ENCODE data around the gene NPLOC4.

Gene NPLOC4

DNA sequence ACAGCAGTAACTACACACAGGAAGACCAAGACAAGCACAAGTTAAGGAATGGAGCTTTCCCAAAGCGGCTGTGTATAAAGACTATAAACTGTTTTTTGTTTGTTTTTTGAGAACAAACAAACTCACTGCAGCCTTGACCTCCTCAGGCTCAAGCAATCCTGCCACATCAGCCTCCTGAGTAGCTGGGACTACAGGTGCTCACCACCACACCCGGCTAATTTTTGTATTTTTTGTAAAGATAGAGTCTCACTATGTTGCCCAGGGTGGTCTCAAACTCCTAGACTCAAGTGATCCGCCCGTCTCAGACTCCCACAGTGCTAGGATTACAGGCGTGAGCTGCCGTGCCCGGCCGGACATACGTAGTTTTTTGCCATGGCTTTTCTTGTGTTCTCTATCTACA is 23.5 kb upstream of the NPLOC4 start:
- DNase-seq = no peak

DNA sequence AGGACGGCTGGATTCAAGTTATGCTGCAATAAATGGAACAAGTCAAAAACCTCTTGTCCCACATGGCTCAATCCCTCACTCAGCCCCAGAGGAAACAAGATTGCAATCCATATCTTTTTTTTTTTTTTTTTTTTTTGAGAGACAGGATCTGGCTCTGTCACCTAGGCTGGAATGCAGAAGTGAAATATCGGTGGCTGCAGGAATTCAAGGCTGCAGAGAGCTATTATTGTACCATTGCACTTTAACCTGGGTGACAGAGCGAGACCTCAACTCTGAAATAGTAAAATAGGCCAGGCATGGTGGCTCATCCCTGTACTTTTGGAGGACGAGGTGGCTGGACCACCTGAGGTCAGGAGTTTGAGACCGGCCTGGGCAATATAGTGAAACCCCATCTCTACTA is 22.1 kb upstream of the NPLOC4 start:
- no peak for DNase-seq

DNA sequence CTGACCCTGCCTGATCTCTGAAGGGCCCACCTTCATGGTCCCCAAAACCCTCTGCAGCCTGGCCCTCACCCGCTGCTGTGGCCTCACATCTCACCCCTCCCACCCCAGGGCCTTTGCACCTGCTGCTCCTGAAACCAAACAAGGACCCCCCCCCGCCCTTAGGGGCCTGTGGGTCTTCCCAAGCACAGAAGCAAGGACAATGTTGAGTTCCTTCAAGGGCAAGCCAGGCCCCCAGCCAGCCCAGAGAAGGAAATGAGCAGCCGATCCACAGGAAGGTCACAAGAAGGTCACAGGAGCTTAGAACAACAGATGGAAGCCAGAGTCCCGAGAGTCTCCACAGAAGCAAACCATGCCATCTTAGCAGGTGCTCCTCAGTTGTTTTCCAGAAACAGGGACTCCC is 19.9 kb upstream of the NPLOC4 start:
- DNase-seq = no peak

DNA sequence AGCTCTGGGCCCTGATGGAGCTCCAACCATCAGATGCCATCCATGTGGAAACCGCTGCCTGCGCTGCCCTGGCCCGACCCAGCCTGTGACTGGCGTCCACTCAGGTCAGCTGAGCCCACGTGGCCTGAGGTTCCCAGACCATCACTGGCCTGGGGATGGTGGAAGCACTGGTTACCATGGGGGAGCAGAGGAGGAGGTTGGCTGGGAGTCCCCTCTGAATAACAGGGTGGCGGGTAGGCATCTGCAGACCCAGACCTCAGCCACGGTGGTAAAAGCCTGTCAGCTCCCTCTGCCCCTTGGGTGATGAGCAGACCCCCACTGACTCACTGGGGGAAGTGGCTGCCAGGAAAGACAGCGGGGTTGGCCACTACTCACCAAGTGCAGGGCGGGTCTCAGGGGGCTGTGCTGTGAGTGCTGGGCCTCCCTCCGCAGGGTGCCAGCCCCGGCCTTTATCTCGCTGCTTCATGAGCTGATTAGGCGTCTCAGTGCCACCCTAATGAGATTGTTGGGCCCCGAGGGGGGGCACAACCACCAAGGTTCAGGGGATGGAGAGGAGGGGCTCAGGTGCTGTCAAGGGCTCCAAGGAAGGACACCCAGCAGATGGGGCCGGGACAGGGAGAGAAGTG is 19.3 kb upstream of the NPLOC4 start, which contains the start of gene PDE6G:
TSS of gene PDE6G (minus strand) at position 425 of the 626 bp plus-strand sequence. CDS start 3,237 bp downstream, outside the sequence.
- no peak for DNase-seq

DNA sequence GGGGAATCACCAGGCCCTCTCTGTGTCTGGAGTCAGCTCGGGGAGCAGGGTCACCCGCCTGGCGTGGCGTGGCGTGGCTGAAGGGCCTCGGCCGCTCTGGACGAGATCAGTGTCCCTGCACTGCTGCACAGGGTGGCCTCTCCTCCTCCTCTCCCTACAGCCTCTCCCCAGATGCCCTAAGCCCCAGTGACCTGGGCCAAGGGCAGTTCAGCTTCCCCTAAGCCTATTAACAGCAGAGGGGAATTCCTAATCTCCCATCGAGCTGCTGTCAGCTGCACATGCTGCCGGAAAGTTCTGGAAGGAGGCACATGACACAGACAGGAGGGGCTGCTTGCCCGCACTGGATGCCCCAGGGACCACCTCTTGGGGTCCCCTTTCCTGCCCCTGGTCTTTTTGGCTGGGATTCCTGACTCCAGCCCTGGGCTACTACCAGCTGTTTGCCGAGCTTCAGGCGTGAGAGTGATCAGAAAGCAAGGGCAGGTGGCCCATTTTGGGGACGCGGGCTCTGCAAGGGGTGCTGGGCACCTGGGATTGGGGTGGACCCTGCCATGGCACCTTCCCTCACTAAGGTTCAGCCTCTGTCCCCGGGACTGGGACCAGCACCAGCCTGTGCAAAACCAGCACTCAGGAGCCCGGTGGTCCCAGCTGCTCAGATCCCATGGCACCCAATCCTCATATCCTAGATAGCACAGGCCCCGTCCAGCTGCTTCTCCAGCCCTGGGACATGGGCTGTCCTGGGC is 18.6 kb upstream of the NPLOC4 start:
- no peak for DNase-seq

DNA sequence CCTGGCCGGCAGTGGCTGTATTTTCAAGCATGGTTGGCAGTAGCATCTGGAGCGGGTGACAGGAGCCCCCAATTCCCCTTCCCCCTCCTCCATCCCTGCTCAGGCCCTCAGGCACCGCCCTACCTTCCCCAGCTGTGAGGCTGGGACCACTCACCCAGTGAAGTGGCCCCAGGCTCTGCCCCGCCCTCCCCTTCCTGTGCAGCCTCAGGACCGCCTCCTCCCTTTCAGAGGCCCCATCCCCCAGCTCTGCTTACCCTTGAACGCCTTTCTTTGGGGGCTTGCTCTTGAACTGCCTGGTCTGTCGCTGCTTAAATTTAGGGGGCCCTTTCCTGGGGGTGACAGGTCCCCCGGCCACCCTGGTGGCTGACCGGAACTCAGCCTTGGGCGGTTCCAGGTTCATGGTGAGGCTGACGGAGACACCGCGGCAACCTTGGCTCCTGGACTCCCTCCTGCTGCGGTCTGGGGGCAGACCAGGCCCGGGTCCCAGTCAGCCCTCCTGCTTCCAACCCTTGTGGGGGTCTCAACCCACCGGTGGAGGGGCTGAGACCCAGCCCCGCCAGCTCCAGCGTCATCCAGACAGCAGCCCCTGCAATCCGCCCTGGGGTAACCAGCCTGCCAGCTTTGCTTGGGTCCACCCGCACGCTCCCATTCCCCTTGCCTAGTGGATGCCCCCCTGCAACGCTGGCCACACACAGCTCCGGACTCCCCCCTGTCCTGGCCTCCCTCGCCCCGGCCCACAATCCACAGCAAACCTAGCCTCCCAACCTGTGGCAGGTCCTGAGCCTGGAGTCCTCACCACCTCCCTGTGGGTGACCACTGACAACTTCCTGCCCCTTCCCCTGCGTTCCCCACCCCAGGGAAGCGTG is 16.2 kb upstream of the NPLOC4 start:
- no peak for DNase-seq

DNA sequence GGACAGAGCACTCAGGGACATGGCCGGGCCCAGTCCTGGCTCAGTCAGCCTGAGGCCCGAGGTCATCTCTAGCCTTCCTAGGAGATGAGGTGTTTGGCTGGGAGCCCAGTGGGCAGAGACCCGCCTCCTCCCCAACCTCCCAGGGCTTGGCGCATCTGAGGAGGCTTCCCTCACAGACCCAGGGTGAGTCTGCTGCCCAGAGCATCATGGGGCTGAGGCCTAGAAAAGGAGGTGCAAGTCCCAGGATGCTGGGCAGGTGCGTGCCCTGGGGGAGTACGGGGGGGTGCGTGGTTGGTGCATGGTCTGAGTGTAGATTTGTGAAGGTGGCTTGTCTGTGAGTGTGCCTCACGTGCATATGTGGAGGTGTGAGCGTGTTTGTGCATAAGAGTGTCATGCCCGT is 14.8 kb upstream of the NPLOC4 start:
- DNase-seq = peak; percentile 69

DNA sequence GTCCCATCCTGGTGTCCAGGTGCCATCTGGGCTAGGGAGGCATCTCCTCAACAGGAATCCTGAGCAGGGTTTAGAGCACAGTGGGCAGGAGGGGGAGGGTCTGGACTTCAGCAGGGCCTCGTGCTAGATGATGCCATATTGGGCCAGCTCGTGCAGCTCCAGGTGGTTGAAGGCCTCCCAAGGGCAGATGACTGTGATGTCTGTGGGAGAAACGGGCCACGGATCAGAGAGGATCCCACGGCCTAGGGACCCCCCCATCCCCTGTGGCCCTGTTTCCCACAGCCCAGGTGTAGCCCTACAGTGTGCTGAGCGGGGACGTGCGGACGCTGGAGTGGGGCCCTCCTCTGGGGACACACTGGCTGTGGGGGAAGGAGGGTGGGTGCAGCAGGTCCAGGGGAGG is 14.0 kb upstream of the NPLOC4 start:
- no peak for DNase-seq

DNA sequence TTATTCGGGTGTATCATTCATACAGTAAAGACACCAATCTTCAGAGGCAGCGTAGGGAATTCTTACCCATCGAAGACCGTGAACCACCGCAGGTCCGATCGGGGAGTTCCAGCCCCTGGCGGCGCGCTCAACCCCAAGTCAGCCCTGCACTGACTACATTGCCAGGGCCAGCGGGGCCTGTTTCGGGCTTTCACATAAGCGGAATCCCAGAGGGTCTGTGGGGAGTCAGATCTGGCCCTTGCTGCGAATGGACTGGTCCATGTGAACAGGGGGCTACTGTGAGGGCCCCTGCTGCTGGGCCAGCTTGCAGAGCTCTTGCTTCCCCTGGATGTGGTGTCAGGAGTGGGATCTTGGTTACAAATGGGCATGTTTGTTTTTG is 11.8 kb upstream of the NPLOC4 start:
- DNase-seq = no peak

DNA sequence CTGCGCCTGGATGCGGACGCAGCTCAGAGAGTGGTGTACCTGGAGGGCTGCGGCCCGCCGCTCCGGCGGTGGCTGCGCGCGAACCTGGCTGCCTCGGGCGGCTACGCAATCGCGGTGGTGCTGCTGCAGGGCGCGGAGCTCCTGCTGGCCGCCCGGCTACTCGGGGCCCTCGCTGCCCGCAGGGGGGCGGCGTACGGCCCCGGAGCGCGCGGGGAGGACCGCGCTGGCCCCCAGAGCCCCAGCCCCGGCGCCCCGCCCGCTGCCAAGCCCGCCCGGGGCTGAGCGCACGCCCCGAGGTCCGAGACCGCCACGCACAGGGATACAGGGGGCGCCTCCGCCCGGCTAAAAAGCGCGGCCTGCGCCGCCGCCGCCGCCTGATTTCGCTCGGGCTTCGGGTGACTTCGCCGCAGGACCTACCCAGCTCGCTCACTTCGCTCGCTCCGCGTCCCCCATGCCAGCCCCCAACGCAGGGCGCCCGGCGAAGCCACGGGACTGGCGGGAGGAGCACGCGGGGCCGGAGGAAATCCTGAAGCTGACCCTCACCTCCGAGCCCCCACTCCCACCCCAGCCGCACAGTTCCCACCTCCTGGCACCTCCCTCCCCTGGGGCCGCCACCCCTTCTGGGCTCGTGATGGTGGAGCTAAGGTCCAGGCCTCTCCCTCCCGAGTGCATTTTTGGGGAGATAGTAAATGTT is 11.2 kb upstream of the NPLOC4 start:
- no peak for DNase-seq

DNA sequence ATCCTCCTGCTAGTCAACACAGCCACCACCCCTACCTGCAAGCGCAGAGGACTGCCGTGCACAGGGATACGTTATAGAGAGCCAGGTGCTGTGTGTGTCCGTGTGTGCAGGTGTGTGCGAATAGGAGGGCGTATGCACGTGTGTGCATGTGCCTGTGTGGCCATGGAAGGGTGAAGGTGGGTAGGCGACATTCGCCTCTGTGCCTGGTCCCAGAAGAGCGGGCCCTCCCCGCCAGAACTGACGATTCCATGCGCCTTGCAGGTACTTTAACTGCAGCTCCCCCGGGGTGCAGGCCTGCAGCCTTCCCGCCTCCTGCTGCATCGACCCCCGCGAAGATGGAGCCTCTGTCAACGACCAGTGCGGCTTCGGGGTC is 10.7 kb upstream of the NPLOC4 start:
- DNase-seq = no peak

DNA sequence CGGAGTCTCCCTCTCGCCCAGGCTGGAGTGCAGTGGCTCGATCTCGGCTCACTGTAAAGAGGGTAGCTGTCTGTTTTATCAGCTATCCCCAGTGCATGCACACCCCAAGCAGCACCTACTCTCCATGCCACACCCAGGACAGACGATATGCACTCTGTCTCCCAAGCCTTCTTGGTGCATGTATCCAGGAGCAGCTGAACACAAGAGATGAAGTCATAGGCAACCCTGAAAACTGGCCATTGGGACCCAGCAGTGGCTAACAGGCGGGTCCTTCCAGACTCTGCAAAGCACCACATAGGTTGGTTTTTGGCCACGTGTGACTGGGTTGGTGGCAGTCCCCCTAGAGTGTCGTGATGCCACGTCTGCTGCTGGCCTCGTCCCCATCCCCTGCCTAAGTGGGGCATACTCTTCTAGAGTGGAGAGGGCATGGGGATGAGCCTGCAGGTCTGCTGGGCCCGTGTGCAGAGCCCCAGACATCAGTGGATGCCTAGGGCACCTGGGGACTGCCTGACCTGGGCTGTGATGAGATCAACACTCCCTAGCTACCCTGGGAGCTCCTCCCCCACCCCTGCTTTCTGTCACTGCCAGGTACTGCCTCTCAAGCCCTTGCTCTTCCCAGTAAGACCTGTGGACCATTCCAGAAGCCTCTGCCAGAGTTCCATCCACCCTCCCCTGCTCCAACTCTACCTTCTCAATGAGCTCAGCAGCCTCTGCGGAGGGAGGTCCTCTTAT is 10.1 kb upstream of the NPLOC4 start:
- no peak for DNase-seq

DNA sequence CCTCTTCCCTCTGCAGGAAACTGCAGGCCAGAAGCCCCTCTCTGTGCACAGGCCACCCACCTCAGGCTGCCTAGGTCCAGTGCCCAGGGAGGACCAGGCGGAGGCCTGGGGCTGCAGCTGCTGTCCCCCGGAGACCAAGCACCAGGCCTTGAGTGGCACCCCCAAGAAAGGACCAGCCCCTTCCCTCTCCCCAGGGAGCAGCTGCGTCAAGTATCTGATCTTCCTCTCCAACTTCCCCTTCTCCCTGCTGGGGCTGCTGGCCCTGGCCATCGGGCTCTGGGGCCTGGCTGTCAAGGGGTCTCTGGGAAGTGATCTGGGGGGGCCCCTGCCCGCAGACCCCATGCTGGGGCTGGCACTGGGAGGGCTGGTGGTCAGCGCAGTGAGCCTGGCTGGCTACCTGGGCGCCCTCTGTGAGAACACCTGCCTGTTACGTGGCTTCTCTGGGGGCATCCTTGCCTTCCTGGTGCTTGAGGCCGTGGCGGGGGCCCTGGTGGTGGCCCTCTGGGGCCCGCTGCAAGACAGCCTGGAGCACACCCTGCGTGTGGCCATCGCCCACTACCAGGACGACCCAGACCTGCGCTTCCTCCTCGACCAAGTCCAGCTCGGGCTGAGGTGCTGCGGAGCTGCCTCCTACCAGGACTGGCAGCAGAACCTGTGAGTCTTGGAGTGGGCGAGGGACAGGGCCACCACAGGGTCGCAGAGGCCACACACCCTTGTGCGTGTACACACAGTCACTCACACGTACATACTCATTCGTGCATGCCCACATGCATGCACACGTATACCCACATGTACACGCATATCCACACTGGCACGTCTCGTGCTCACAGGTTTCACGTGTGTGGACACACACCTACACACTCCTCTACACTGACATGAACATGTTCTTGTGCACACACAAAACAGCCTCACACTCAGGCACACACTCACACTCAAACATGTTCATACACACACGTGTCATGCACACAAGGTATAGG is 8.4 kb upstream of the NPLOC4 start:
- DNase-seq = no peak

DNA sequence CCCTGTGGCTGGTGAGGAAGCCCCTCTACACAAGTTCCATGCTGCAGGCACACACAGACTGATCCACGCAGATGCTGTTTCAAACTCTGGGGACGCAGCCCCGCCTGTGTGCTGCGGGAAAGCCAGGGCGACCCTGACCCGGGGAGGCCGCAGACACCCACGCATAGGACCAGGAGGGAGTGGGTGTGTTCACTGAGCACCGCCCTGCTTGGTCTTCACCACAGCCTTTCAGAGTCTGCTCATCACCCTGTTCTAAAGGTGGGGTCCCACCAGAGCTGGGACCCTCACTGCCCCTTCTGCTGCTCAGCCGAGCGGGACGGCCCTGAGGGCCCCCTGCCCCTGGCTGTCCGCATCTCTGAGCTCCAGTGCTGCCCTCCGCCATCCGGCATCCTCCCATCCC is 7.6 kb upstream of the NPLOC4 start:
- DNase-seq = no peak

DNA sequence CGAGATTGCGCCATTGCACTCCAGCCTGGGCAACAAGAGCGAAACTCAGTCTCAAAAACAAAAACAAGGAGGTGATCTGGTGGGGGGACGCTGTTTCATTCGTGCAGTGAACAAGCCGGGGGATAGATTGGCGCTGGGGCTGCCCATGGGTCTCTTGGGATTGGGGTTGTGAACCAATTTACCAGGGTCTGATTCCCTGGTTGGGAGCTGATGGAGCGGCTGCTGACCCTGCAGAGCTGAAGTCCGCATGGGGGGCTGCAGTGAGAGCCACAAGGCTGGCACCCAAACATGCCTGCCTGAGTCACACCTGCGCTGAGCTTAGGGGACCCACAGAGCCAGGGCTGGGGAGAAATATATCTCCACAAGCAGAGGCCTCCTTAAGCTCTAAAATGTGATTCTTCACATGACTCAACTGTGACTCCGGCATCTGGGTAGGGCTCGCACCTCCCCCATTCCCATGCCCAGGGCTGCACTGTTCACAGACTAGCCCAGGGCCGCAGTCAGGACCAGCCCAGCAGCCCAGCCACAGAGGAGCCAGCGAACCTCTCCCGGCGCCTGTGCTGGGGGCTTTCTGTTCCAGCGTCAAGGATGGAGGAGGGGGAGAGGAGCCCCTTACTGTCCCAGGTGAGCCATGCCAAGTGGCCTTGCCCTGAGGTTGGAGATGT is 5.0 kb upstream of the NPLOC4 start:
- peak; percentile 77 for DNase-seq

DNA sequence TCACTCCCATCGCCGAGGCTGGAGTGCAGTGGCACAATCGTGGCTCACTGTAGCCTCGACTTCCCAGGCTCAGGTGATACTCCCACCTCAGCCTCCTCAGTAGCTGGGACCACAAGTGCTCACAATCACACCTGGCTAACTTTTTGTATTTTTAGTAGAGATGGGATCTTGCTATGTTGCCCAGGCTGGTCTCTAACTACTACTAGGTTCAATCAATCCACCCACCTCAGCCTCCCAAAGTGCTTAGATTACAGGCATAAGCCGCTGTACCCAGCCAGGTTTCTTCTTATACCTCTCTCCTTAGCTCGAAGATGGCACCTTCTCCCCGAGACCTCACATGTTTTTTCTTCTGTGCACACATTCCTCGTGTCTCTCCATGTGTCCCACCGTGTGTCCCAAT is 3.1 kb upstream of the NPLOC4 start:
- no peak for DNase-seq

DNA sequence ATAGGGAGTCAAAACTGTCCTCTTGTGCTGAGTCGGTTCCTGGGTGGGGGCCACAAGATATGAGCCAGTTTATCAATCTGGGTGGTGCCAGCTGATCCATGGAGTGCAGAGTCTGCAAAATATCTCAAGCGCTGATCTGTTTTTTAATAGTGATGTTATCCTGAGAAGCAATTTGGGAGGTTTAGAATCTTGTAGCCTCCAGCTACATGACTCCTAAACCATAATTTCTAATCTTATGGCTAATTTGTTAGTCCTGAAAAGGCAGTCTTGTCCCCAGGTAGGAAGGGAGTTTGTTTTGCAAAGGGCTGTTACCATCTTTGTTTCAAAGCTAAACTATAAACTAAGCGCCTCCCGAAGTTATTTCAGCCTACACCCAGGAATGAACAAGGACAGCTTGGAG is 1.8 kb upstream of the NPLOC4 start:
- DNase-seq = no peak

DNA sequence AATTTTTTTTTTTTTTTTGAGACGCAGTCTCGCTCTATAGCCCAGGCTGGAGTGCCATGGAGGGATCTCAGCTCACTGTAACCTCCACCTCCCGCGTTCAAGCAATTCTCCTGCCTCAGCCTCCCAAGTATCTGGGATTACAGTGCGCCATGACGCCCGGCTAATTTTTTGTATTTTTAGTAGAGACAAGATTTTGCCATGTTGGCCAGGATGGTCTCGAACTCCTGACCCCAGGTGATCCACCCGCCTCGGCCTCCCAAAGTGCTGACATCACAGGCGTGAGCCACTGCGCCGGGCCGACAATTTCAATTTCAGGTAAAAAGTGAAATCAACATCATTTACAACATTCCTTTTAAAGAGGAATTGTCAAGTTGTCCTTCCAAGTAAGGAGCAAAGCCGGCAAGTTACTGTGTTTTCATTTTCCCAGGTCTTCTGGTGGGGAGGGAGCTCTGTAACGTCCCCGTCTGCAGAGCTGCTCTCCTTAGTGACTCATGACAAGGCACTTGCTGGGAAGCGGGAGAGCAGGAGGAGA is 873 bp downstream of the NPLOC4 start:
- DNase-seq = no peak

DNA sequence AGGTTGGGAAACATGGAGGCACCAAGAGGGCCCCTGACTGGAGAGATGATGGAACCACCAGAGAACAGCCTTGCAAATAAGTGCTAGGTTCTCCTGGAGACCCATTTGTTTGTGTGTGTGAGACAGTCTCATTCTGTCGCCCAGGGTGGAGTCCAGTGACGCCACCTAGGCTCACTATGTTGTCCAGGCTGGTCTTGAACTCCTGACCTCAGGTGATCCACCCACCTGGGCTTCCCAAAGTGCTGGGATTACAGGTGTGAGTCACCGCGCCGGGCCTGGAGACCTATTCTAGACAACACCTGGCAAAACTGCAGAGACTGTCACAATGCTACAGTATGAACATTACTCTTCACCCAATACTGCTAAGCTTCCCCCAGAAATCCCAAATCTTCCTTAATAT is 1.5 kb downstream of the NPLOC4 start:
- DNase-seq = no peak

DNA sequence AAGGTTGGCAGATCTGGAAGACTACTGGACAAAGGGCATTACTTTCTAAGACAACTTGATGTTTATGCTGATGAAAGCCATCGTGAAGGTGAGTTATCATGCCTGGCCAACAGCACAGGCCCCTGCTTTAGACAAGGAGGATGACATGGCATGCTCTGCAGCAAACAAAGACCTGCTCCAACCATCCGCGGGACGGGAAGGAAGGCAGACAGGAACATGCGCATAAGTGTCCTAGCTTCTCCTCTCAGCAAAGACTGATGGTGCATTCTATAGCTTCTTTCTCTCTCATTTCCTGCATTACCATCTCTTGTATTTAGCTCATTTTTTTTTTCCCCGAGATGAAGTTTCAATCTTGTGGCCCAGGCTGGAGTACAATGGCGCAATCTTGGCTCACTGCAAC is 5.4 kb downstream of the NPLOC4 start:
- DNase-seq = no peak

DNA sequence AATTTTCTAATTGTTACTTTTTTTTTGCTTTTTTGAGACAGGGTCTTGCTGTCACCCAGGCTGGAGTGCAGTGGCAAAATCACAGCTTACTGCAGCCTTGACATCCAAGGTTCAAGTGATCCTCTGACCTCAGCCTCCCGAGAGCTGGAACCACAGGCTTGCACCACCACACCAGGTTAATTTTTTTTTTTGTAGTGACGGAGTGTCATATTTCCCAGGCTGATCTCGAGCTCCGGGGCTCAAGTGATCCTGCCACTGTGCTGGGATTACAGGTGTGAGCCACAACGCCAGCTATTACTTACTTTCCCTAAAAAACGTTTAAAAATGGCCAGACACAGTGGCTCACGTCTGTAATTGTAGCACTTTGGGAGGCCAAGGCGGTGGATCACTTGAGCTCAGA is 6.6 kb downstream of the NPLOC4 start:
- DNase-seq = no peak
